ENCODE data around the gene FRAT1. TPM values are rescaled to one million over a fixed set of nuclear protein-coding genes. Genes with fewer than 3 reads are reported as not detected.

The FRAT1 gene
- total and polyA plus RNA-seq, 2 of the 13 experiments (the other 11 are each of a cell fraction or from before 2014, with no cell fraction given), result 1.7 to 2.3 TPM

DNA sequence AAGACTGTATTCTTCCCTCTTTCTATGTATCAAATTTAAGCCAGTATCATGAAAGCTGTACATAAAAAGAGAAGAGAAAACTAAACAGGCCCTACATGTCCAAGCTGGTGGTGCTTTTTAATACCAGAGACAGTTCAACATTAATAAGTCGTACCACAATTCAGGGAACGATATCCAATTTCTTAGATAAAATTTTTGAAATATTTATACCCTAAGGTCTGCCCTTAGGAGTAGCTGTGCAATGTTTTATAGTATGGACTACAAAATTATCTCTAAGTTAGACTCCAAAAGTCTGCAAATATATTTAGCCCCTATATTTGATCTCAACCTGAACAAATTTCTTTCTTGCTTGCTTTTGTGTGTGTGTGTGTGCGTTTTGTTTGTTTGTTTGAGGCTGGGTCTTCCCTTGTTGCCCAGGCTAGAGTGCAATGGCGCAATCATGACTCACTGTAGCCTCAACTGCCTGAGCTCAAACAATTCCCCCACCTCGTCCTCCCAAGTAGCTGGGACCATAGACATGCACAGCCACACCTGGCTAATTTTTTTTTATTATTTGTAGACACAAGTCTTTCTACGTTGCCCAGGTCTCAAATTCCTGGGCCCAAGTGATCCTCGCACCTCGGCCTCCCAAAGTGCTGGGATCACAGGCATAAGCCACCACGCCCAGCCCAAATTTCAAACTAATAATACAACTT lies 39.8 kb upstream of the FRAT1 start (continued):
- TF ChIP-seq ZNF83 (CRISPR knock-in tag; IDR thresholded peaks at IDR 0.05; ENCODE audit: borderline replicate concordance), result no peak
- no peak for TF ChIP-seq HOXD1 (CRISPR knock-in tag; IDR thresholded peaks at IDR 0.05)
- TF ChIP-seq ZNF564 (CRISPR knock-in tag; IDR thresholded peaks at IDR 0.05), result no peak
- TF ChIP-seq, protein P1, sequence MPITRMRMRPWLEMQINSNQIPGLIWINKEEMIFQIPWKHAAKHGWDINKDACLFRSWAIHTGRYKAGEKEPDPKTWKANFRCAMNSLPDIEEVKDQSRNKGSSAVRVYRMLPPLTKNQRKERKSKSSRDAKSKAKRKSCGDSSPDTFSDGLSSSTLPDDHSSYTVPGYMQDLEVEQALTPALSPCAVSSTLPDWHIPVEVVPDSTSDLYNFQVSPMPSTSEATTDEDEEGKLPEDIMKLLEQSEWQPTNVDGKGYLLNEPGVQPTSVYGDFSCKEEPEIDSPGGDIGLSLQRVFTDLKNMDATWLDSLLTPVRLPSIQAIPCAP (CRISPR knock-in tag; IDR thresholded peaks at IDR 0.05; ENCODE audit: low read depth), result no peak
- no peak for TF ChIP-seq ZNF839 (CRISPR knock-in tag; IDR thresholded peaks at IDR 0.05; ENCODE audit: borderline replicate concordance)
- no peak for TF ChIP-seq FOXC1 (CRISPR knock-in tag; IDR thresholded peaks at IDR 0.05; ENCODE audit: borderline replicate concordance)
- TF ChIP-seq RORA (CRISPR knock-in tag; IDR thresholded peaks at IDR 0.05), result no peak
- no peak for TF ChIP-seq REL (CRISPR knock-in tag; conservative IDR thresholded peaks at IDR 0.05)
- TF ChIP-seq ZBTB1 (CRISPR knock-in tag; IDR thresholded peaks at IDR 0.05; ENCODE audit: borderline replicate concordance), result no peak
- TF ChIP-seq ARNT (IDR thresholded peaks at IDR 0.05), result no peak
- no peak for TF ChIP-seq ZNF232 (CRISPR knock-in tag; IDR thresholded peaks at IDR 0.05; ENCODE audit: borderline replicate concordance)
- TF ChIP-seq, protein P2, sequence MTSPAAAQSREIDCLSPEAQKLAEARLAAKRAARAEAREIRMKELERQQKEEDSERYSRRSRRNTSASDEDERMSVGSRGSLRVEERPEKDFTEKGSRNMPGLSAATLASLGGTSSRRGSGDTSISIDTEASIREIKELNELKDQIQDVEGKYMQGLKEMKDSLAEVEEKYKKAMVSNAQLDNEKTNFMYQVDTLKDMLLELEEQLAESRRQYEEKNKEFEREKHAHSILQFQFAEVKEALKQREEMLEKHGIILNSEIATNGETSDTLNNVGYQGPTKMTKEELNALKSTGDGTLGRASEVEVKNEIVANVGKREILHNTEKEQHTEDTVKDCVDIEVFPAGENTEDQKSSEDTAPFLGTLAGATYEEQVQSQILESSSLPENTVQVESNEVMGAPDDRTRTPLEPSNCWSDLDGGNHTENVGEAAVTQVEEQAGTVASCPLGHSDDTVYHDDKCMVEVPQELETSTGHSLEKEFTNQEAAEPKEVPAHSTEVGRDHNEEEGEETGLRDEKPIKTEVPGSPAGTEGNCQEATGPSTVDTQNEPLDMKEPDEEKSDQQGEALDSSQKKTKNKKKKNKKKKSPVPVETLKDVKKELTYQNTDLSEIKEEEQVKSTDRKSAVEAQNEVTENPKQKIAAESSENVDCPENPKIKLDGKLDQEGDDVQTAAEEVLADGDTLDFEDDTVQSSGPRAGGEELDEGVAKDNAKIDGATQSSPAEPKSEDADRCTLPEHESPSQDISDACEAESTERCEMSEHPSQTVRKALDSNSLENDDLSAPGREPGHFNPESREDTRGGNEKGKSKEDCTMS (CRISPR knock-in tag; conservative IDR thresholded peaks at IDR 0.05), result no peak
- TF ChIP-seq NCOA5 (CRISPR knock-in tag; IDR thresholded peaks at IDR 0.05), result no peak
- 0 out of 2 replicates have a peak, but pooled peaks have one; percentile 24 for TF ChIP-seq ZNF792 (CRISPR knock-in tag; IDR thresholded peaks at IDR 0.05)
- peak; percentile 94 for TF ChIP-seq CEBPB (IDR thresholded peaks at IDR 0.05; ENCODE audit: borderline replicate concordance, low read depth, low read length)
- TF ChIP-seq HOXA7 (CRISPR knock-in tag; IDR thresholded peaks at IDR 0.05), result no peak
- no peak for TF ChIP-seq PRMT3 (CRISPR knock-in tag; IDR thresholded peaks at IDR 0.05; ENCODE audit: borderline replicate concordance, low read depth)
- no peak for TF ChIP-seq ATAD3A (CRISPR knock-in tag; IDR thresholded peaks at IDR 0.05)
- TF ChIP-seq, protein P3, sequence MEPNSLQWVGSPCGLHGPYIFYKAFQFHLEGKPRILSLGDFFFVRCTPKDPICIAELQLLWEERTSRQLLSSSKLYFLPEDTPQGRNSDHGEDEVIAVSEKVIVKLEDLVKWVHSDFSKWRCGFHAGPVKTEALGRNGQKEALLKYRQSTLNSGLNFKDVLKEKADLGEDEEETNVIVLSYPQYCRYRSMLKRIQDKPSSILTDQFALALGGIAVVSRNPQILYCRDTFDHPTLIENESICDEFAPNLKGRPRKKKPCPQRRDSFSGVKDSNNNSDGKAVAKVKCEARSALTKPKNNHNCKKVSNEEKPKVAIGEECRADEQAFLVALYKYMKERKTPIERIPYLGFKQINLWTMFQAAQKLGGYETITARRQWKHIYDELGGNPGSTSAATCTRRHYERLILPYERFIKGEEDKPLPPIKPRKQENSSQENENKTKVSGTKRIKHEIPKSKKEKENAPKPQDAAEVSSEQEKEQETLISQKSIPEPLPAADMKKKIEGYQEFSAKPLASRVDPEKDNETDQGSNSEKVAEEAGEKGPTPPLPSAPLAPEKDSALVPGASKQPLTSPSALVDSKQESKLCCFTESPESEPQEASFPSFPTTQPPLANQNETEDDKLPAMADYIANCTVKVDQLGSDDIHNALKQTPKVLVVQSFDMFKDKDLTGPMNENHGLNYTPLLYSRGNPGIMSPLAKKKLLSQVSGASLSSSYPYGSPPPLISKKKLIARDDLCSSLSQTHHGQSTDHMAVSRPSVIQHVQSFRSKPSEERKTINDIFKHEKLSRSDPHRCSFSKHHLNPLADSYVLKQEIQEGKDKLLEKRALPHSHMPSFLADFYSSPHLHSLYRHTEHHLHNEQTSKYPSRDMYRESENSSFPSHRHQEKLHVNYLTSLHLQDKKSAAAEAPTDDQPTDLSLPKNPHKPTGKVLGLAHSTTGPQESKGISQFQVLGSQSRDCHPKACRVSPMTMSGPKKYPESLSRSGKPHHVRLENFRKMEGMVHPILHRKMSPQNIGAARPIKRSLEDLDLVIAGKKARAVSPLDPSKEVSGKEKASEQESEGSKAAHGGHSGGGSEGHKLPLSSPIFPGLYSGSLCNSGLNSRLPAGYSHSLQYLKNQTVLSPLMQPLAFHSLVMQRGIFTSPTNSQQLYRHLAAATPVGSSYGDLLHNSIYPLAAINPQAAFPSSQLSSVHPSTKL (CRISPR knock-in tag; IDR thresholded peaks at IDR 0.05), result peak; percentile 63; the same call in 1 of the 2 replicates
- TF ChIP-seq ISL2 (CRISPR knock-in tag; IDR thresholded peaks at IDR 0.05), result no peak
- TF ChIP-seq MEF2D (CRISPR knock-in tag; IDR thresholded peaks at IDR 0.05), result no peak
- TF ChIP-seq NFKBIZ (CRISPR knock-in tag; IDR thresholded peaks at IDR 0.05), result no peak

Data from HepG2 (cell line).